Ishikawa (cell line): Measurements from ENCODE around the gene CAMTA1.

Experiments used
- CREB1 ChIP-seq: IDR thresholded peaks from 2 replicates; pipeline ENCODE4 v1.6.1; 2012; ENCODE audit warnings: low read depth
- EGR1 ChIP-seq: IDR thresholded peaks from 2 replicates; pipeline ENCODE4 v1.6.1; 2012
- EP300 ChIP-seq: IDR thresholded peaks from 2 replicates; pipeline ENCODE4 v1.6.1; 2012; ENCODE audit warnings: borderline replicate concordance
- NFIC ChIP-seq: IDR thresholded peaks from 2 replicates; pipeline ENCODE4 v1.6.1; 2012
- REST ChIP-seq: IDR thresholded peaks from 2 replicates; pipeline ENCODE4 v1.6.1; 2012; ENCODE audit warnings: low read depth, mild to moderate bottlenecking
- TAF1 ChIP-seq: IDR thresholded peaks from 2 replicates; pipeline ENCODE4 v1.6.1; 2012; ENCODE audit warnings: low read depth, mild to moderate bottlenecking
- TCF12 ChIP-seq: IDR thresholded peaks from 2 replicates; pipeline ENCODE4 v1.6.1; 2012; ENCODE audit warnings: low read depth
- TEAD4 ChIP-seq: IDR thresholded peaks from 2 replicates; pipeline ENCODE4 v1.6.1; 2012
- YY1 ChIP-seq: IDR thresholded peaks from 2 replicates; pipeline ENCODE4 v1.6.1; 2012; ENCODE audit warnings: low read depth
- ZBTB7A ChIP-seq: IDR thresholded peaks from 2 replicates; pipeline ENCODE4 v1.6.1; 2012; ENCODE audit warnings: low read depth
- TF ChIP-seq, protein P1 (sequence below): IDR thresholded peaks from 2 replicates; pipeline ENCODE4 v1.6.1; 2012

- TF ChIP-seq YY1 (no peak), TAF1 (no peak), NFIC (no peak), REST (no peak), ZBTB7A (no peak), EP300 (no peak), TCF12 (no peak), CREB1 (no peak), TEAD4 (no peak), EGR1 (no peak)
- TF ChIP-seq, protein P1, sequence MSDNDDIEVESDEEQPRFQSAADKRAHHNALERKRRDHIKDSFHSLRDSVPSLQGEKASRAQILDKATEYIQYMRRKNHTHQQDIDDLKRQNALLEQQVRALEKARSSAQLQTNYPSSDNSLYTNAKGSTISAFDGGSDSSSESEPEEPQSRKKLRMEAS = no peak
Measured at GRCh38 chr1:7429290-7429689, 644.0 kb downstream of the CAMTA1 start.
